Cortex of kidney (tissue), 1 donor: ENCODE measurements around the gene TTC28.
"Not testable (repeated sequence)": the region's sequence is repeated elsewhere in the genome, so short reads cannot be mapped to it uniquely, and the experiment has no call there.

Experiments used
- DNase-seq: peaks from one replicate; lab custom pipeline; 2025; lab: John Stamatoyannopoulos, UW

Gene TTC28

GRCh38 chr22:28679611-28680287 is at the start of gene TTC28:
Gene TTC28 (minus strand): TSS chr22:28679840. CDS start chr22:28679723, 117 bp downstream.
- DNase-seq, result not testable (repeated sequence)

GRCh38 chr22:28728621-28729313 is 49.1 kb upstream of the TTC28 start:
- DNase-seq, result no peak

- no peak for DNase-seq
These were observed 48.4 kb upstream of the TTC28 start for GRCh38 chr22:28728002-28728401.

DNA sequence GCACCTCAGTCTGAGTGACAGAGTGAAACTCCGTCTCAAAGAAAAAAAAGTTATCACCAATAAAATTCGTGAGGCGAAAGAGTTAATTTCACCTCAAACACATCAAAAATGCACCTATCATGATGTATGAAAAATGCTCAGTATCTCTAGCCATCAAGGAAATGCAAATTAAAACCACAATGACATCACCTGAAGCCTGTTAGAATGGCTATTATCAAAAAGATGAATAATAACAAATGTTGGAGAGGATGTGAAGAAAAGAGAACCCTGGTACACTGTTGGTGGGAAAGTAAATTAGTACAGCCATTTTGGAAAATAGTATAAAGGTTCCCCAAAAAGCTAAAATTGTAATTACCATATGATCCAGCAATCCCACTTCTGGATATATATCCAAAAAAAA is 38.4 kb upstream of the TTC28 start:
- no peak for DNase-seq

- no peak for DNase-seq
These were observed 37.0 kb upstream of the TTC28 start for GRCh38 chr22:28716686-28717085.

GRCh38 chr22:28715611-28716010 is 36.0 kb upstream of the TTC28 start:
- DNase-seq, result no peak

- no peak for DNase-seq
These were observed 34.5 kb upstream of the TTC28 start for GRCh38 chr22:28714043-28714628.

DNA sequence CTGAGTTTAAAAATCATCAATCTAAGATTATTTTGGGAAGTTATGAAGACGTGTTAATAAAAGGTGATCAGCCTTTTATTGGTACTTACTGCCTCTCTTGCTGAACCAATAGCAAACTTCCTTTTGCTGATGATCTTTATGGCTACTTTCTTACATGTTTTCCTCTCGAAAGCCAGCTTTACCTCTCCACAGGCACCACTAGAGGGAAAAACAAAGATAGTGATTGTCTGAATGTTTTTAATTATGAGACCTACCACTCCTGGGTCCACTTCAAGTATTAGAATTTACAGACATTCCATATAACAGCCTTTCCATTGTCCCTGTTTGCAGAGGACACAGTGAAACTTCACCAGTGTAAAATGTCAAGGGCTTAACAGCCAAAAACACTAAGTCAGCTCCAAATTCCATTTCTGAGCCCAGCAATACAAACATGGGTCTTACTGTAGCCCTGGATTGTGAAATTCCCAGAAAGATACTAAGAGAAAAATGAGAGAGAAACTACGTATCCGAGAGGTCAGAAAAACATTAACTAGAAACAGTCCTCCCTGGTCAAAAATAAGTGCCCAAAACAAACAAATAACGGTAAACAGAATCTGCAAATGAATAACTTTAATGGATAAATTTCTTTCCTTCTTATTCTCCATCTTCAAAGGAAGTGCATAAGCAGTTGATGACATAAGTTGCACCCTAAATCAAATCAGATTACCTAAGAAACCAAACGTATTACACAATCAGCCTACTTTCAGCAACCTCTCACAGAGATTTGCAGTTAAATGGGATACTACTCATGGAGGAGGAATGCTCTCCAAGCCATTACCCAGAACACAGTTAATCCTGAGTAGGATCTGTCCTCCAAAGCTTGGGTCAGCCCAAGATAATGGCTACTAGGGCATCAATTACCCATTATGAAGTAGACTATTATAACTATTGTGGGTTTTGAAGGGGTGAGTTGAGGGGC is 32.5 kb upstream of the TTC28 start:
- DNase-seq, result no peak

DNA sequence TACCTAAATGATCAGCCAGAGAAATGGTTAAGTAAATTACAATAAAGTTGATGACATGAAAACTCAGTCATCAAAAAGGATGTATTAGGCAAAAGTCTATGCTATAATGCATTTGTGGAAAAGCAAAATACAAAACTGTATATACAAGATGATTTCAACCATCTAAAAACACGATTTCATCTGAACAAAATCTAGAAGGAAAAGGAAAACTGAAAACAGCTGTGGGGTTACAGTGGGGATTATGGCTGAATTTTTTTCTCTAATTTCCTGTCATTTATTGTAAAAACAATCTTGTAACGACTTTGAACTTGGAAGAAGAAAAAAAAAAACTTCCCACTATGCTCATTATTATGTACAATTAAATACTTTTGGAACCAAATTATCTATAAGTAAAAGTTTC is 31.7 kb upstream of the TTC28 start:
- no peak for DNase-seq

GRCh38 chr22:28710576-28711191 is 31.0 kb upstream of the TTC28 start:
- no peak for DNase-seq

GRCh38 chr22:28710107-28710506 is 30.5 kb upstream of the TTC28 start:
- no peak for DNase-seq

DNA sequence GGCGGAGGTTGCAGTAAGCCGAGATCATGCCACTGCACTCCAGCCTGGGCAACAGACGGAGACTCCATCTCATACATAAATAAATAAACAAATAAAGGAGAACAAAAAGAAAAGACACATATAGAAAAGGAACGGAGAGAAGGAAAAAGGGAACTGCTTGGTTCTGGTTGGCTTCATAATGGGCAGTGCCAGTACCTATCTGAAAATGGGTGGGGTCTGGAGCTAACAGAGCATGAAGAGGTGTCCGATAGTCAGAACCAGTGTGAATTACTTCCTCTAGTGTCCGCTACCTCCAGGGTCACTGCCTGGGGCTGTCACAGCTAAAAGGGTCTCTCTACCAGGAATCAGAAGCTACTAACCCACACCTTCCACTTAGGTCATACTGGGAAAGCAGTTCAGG is 27.2 kb upstream of the TTC28 start:
- no peak for DNase-seq

DNA sequence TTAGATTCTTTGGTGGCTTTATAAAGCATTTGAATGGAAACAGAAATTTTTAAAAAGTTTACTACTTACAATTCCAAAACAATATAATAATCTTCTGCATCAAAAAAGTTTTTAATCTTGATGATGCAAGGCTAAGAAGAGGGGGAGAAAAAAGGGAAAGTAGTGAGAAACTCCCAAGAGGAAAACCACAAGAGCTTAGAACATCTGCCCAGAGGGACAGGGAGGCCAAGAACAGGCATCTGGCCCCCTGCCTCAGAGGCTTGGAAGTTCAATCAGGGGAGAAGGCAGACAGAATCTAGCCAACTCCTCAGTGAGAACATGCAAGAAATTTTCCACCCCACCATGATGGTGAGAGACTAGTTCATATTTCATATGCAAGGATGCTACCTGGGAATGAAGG is 23.8 kb upstream of the TTC28 start:
- DNase-seq, result no peak

GRCh38 chr22:28702891-28703290 is 23.3 kb upstream of the TTC28 start:
- DNase-seq, result no peak

GRCh38 chr22:28693041-28693760 is 13.6 kb upstream of the TTC28 start:
- DNase-seq, result not testable (repeated sequence)

DNA sequence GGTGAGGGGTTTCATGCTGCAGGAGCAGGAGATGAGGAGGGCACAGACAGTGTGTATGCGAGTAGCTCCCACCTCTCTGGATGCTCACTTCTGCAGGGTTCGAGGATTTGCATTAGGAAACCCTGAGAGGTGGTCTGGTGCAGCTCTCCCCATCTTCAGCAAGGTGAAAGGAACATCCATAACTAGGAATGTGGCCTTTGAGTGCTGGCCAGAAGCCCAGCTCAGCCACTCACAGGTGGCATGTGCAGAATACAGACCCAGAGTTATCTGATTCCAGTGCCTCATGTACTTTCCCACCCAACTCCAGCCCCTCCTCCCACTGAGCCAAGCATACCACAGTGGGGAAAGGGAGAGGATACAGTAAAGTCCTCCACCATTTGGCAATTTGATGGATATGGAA is 10.2 kb upstream of the TTC28 start:
- not testable (repeated sequence) for DNase-seq

GRCh38 chr22:28682966-28683365 is 3.3 kb upstream of the TTC28 start:
- not testable (repeated sequence) for DNase-seq

DNA sequence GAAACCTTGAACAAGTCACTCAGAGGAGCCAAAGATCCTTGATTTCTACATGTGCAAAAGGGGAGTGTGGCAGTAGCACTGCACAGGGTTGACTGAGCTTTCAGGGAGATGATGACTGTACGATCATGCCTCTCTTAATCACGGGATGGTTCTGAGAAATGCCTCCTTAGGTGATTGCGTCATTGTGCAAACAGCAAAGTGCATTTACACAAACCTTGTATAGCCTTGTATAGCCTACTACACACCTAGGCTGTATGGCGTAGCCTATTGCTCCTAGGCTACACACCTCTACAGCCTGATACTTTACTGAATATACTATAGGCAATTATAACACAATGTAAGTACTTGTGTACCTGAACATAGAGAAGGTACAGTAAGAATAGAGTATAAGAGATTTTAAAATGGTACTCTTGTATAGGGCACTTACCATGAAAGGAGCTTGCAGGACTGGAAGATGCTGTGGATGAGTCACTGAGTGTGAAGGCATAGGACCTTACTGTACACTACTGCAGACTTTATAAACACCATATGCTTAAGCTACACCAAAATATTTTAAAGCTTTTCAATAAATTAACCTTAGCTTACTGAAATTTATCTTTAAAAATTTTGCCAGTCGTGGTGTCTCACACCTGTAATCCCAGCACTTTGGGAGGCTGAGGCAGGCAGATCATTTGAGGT is 1.3 kb upstream of the TTC28 start:
- not testable (repeated sequence) for DNase-seq

DNA sequence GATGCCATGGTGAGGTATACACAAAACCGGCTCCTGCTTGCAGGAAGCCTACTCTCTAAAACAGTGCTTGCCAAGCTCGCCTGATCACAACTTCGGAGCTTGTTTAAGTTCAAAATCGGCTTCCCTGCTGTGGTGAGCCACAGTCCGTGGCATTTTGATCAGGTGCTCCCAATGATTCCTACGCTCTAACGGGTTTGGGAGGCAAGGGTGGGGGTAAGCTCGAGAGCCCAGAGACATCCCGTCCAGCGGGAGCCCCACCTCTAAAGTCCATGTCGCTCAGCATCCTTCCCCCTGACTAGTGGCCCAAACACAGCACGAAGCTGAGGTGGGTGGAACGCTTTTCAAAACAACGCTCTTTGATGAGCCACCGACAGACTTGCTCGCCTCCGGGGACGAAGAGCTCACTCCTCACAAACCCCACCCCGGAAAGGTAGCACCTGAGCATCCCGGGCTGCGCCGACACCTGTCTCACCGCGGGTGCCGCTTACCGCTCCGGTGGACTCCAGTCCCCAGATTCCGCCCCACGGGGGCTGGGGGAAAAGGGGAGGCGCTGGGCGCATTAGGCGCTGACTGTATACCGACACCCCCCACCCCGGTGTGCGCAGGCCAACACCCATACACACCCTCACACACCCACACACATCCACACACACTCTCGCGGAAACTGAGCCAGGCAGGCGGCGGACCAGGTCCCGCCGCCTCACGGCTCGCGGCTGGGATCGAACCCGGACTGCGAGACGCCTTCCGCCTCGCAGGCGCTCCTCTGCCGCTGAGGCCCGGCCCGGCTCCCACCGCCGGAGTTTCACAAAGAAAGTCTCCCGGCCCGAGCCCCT is 646 bp downstream of the TTC28 start:
- not testable (repeated sequence) for DNase-seq
